Coronary artery (tissue), 2 donors: Measurements from ENCODE around the gene MCM6.
"Not testable (repeated sequence)": the region's sequence is repeated elsewhere in the genome, so short reads cannot be mapped to it uniquely, and the experiment has no call there.

Experiments
- DNase-seq: peaks from one replicate; pipeline ENCODE4 v3.0.0-alpha.2; 2017; ENCODE audit warnings: low spot score
- H3K27ac ChIP-seq, 2 donors: fragments of 200-600 bp; sonication (generic); one replicate each; pipeline ENCODE4 v1.5.1; 2016 to 2019
- H3K4me3 ChIP-seq: fragments of 200-600 bp; sonication (generic); 2 replicates; pipeline ENCODE4 v1.5.1; 2016; ENCODE audit warnings: mild to moderate bottlenecking, moderate library complexity
- TF ChIP-seq, protein P1 (sequence below): fragments of 200-600 bp; sonication (generic); IDR thresholded peaks from one replicate; pipeline ENCODE4 v1.5.1; 2019; ENCODE audit warnings: antibody characterized with exemption

The MCM6 gene

DNA sequence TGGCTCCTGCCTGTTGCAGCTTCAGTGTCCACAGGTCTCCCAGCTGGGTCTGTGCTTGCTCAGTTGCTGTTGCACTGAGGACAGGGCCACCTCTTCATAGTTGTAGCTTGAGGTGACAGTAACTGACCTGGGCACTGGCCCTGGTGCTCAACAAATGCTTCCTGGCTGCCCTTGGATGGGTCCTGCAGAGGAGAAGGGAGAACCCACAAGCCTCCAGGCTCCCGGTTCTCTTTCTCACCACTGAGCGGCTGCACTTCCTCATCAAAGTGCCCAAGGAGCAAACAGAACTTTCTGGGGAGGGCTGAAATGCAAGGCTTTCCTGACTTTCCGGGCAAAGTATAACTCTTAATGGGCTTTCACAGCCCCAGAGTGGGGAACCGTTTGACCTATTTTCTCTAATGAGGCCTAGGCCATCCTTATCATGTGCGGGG lies 78.0 kb downstream of the MCM6 start:
- no peak overlapping the region for H3K4me3 ChIP-seq
- TF ChIP-seq, protein P1, sequence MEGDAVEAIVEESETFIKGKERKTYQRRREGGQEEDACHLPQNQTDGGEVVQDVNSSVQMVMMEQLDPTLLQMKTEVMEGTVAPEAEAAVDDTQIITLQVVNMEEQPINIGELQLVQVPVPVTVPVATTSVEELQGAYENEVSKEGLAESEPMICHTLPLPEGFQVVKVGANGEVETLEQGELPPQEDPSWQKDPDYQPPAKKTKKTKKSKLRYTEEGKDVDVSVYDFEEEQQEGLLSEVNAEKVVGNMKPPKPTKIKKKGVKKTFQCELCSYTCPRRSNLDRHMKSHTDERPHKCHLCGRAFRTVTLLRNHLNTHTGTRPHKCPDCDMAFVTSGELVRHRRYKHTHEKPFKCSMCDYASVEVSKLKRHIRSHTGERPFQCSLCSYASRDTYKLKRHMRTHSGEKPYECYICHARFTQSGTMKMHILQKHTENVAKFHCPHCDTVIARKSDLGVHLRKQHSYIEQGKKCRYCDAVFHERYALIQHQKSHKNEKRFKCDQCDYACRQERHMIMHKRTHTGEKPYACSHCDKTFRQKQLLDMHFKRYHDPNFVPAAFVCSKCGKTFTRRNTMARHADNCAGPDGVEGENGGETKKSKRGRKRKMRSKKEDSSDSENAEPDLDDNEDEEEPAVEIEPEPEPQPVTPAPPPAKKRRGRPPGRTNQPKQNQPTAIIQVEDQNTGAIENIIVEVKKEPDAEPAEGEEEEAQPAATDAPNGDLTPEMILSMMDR, result no peak
- DNase-seq, result no peak
- H3K27ac ChIP-seq, result no peak overlapping the region

DNA sequence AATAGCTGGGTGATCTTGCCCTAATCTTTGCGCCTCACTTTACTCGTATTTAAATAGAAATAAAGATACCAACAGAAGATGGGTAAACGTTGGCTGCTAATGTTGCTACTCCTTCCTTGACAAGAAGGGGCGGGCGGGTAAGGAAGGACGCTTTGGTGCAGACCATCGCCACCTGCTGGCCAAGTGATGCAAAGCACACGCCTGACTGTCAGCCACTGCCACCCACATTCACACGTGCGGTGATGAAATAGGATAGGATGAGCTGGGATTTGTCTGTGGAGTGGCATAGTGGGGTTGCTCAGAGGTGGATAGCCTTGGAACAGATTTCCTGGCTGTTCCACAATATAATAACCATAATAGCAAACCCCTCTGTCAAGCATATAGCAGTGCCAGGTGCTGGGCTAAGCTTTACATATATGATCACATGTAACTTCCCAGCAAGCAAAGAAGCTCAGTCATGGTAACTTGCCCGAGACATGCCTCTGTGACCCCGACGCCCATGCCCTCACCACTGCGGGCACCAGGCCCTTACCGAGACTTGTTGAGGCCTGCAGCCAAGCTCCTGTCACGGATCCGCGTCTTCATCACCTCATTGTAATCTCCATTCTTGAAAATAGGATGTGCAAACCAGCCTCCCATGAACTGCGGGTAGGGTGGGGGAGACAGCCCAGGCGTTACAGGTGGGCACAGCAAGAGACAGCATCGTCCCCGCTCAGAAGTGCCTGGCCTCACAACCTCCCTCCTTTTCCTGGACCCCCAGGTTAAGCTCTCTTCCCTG lies 78.6 kb downstream of the MCM6 start:
- TF ChIP-seq, protein P1, result peak; percentile 63
- Histone ChIP-seq H3K27ac (no peak overlapping the region), H3K4me3 (no peak overlapping the region)
- no peak for DNase-seq

GRCh38 chr2:135796606-135797005 lies 79.6 kb downstream of the MCM6 start:
- Histone ChIP-seq H3K4me3 (no peak overlapping the region), H3K27ac (no peak overlapping the region)
- no peak for DNase-seq
- TF ChIP-seq, protein P1, result no peak

GRCh38 chr2:135795641-135796040 lies 80.6 kb downstream of the MCM6 start:
- not testable (repeated sequence) for H3K27ac ChIP-seq, H3K4me3 ChIP-seq, DNase-seq

- no peak overlapping the region for H3K4me3 ChIP-seq
These were observed 83.7 kb downstream of the MCM6 start for GRCh38 chr2:135792401-135793150.

DNA sequence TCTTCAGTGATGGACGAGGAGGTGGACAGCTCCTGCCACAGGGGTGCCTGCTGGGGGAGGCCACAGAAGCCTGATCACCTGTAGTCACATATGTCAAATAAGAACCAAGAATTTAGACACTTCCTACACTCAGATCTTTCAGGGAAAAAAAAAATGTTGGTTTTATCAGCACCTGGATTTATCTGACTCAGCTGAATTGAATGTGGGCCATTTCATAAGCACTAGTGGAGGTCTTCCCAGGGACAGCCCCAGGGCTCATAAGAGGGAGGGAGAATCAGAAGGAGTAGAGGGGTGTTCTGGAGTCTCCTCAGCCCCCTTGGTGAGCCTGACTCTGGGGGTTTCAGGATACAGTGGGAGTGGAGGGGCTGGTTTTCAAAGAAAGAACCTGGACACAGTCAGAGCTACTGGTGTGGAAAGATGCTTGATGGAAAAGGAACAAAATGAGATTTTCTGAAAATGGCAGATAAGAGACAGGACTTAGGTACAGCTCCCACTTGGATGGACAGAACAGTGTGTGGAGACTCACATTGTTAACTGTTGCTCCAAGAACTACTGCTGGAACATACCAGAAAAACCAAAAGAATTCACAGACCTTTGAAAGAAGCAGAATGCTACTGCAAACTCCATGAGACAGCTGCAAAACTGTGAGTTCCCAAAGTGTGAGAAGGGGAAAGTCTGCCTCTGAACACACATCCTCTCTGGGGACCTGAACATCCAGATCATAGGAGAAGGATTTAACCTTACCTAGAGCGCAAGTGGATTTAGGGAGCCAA lies 84.6 kb downstream of the MCM6 start:
- Histone ChIP-seq H3K4me3 (no peak overlapping the region), H3K27ac (no peak overlapping the region)
- DNase-seq, result no peak
- TF ChIP-seq, protein P1, result no peak

More at GRCh38 chr2:135792401-135793150, 83.7 kb downstream of the MCM6 start:
- no peak for DNase-seq
- TF ChIP-seq, protein P1, result no peak
- no peak overlapping the region for H3K27ac ChIP-seq

- H3K4me3 ChIP-seq, result no peak overlapping the region
- H3K27ac ChIP-seq, result no peak overlapping the region
- DNase-seq, result no peak
- TF ChIP-seq, protein P1, result no peak
These were observed 85.8 kb downstream of the MCM6 start for GRCh38 chr2:135790423-135790822.
